Gastrocnemius medialis (tissue), 4 donors: ENCODE data around the gene TRHDE. TPM values are rescaled to one million over a fixed set of nuclear protein-coding genes. Genes with fewer than 3 reads are reported as not detected.

Experiments
- ATAC-seq, 2 donors: fragments of 150-250 bp; one replicate each; pipeline ENCODE4 v1.9.1; 2016
- DNase-seq, 2 donors: peaks; one replicate each; pipeline ENCODE4 v3.0.0-alpha.2; 2019
- H3K27ac ChIP-seq, 4 donors: fragments of 200-600 bp; sonication (generic); 1 replicate in 1 of 4; 2 replicates in 3 of 4; pipeline ENCODE4 v1.5.1; 2016 to 2018; ENCODE audit warnings: mild to moderate bottlenecking in 2 of 4, moderate library complexity in 1 of 4
- H3K27me3 ChIP-seq, 3 donors: fragments of 200-600 bp; sonication (generic) in 2 of 3; 1 replicate in 1 of 3; 2 replicates in 2 of 3; pipeline versions ENCODE4 v1.5.1 to v1.6.0; 2016 to 2019; ENCODE audit warnings: mild to moderate bottlenecking in 1 of 3, moderate library complexity in 1 of 3
- H3K36me3 ChIP-seq, 2 donors: fragments of 200-600 bp; sonication (generic) in 1 of 2; one replicate each; pipeline ENCODE4 v1.5.1; 2017 to 2018
- H3K4me1 ChIP-seq, 2 donors: fragments of 200-600 bp; sonication (generic) in 1 of 2; one replicate each; pipeline ENCODE4 v1.5.1; 2016 to 2017; ENCODE audit warnings: mild to moderate bottlenecking in 2 of 2
- H3K4me3 ChIP-seq, 4 donors: fragments of 200-600 bp; sonication (generic) in 3 of 4; 1 replicate in 1 of 4; 2 replicates in 3 of 4; pipeline ENCODE4 v1.5.1; 2016 to 2019; ENCODE audit warnings: mild to moderate bottlenecking in 2 of 4
- H3K9me3 ChIP-seq, 3 donors: fragments of 200-600 bp; sonication (generic) in 2 of 3; 1 replicate in 1 of 3; 2 replicates in 2 of 3; pipeline ENCODE4 v1.5.1; 2016 to 2019
- CTCF ChIP-seq, 5 experiments: fragments of 450-650 bp in 3 of 5; fragments of 200-600 bp in 2 of 5; sonication (generic) in 2 of 5; IDR thresholded peaks in 4 of 5; conservative IDR thresholded peaks in 1 of 5; 1 replicate in 4 of 5; 2 replicates in 1 of 5; pipeline ENCODE4 v1.5.1; 2016 to 2019; ENCODE audit warnings: antibody characterized with exemption in 5 of 5, mild to moderate bottlenecking in 3 of 5, moderate library complexity in 3 of 5
- POLR2A ChIP-seq, 2 donors: fragments of 450-650 bp; IDR thresholded peaks; one replicate each; pipeline ENCODE4 v1.6.1; 2017; ENCODE audit warnings: antibody characterized with exemption in 2 of 2, mild to moderate bottlenecking in 2 of 2, moderate library complexity in 2 of 2
- in situ Hi-C, 4 donors: fragments of 200-750 bp; cut with MboI; loops; one replicate each; pipeline versions ENCODE4 v1.15.0 to v1.8.0; 2017; ENCODE audit warnings: low sequenced_read_pairs in 4 of 4
- intact Hi-C: fragments of 100-400 bp; cut with DNase I; formaldehyde crosslinking; loops from one replicate; pipeline ENCODE4 v1.15.1; 2023; ENCODE audit warnings: low total_unique reads
- total RNA-seq, 4 donors: library from RNA; depleted of rRNA; stranded (reverse); fragments of >200 nt; gene quantifications; one replicate each; pipeline versions ENCODE4 v1.1.0 to v1.2.3, GENCODE V29; 2016

TRHDE gene
- total RNA-seq, 4 donors from 2014 or later, result 0.17 to 3.4 (median 0.88) TPM

- in situ Hi-C loops (no loop called here), intact Hi-C loops (no loop called here)
- no peak for ATAC-seq
- TF ChIP-seq CTCF (IDR thresholded peaks at IDR 0.05 in 4 of 5, conservative IDR thresholded peaks at IDR 0.05 in 1 of 5) (no peak), POLR2A (IDR thresholded peaks at IDR 0.05) (no peak)
- Histone ChIP-seq H3K27ac (no peak overlapping the region), H3K4me1 (no peaks in the 10 kb centered on the region), H3K36me3 (no peaks in the 10 kb centered on the region), H3K9me3 (no peaks in the 10 kb centered on the region), H3K4me3 (no peak overlapping the region), H3K27me3 (no peaks in the 10 kb centered on the region)
- DNase-seq, result no peak
Observed at GRCh38 chr12:72250346-72250745, 21.8 kb upstream of the TRHDE start.

GRCh38 chr12:72256725-72257124 lies 15.4 kb upstream of the TRHDE start:
- no peak for TF ChIP-seq POLR2A (IDR thresholded peaks at IDR 0.05)
- TF ChIP-seq CTCF (IDR thresholded peaks at IDR 0.05 in 4 of 5, conservative IDR thresholded peaks at IDR 0.05 in 1 of 5), result no peak
- intact Hi-C loops (no loop called here), in situ Hi-C loops (no loop called here)
- DNase-seq, result no peak
- H3K36me3 ChIP-seq, result no peaks in the 10 kb centered on the region
- no peaks in the 10 kb centered on the region for H3K4me1 ChIP-seq
- H3K27me3 ChIP-seq, result no peaks in the 10 kb centered on the region
- H3K27ac ChIP-seq, result no peak overlapping the region
- ATAC-seq, result no peak
- no peaks in the 10 kb centered on the region for H3K9me3 ChIP-seq
- H3K4me3 ChIP-seq, result no peak overlapping the region

- ATAC-seq, result no peak
Observed at GRCh38 chr12:72261885-72262284, 10.3 kb upstream of the TRHDE start.

GRCh38 chr12:72264548-72265175 lies 7.5 kb upstream of the TRHDE start:
- intact Hi-C loops, result no loop called here
- in situ Hi-C loops, result no loop called here
- DNase-seq, result no peak

More at GRCh38 chr12:72261885-72262284, 10.3 kb upstream of the TRHDE start:
- no peak for DNase-seq
- Histone ChIP-seq H3K4me1 (no peaks in the 10 kb centered on the region), H3K36me3 (no peaks in the 10 kb centered on the region), H3K27me3 (no peaks in the 10 kb centered on the region), H3K9me3 (no peaks in the 10 kb centered on the region), H3K27ac (no peak overlapping the region), H3K4me3 (no peak overlapping the region)
- TF ChIP-seq POLR2A (IDR thresholded peaks at IDR 0.05) (no peak), CTCF (IDR thresholded peaks at IDR 0.05 in 4 of 5, conservative IDR thresholded peaks at IDR 0.05 in 1 of 5) (no peak)
- in situ Hi-C loops, result no loop called here
- intact Hi-C loops, result no loop called here

More at GRCh38 chr12:72264548-72265175, 7.5 kb upstream of the TRHDE start:
- ATAC-seq, result no peak
- Histone ChIP-seq H3K27ac (no peak overlapping the region), H3K9me3 (no peaks in the 10 kb centered on the region), H3K36me3 (no peaks in the 10 kb centered on the region), H3K27me3 (peaks cover 0 to under 1% (median under 1%) of the 10 kb centered on the region in 3 donors), H3K4me3 (no peak overlapping the region), H3K4me1 (no peaks in the 10 kb centered on the region)
- TF ChIP-seq POLR2A (IDR thresholded peaks at IDR 0.05), result no peak
- TF ChIP-seq CTCF (IDR thresholded peaks at IDR 0.05 in 4 of 5, conservative IDR thresholded peaks at IDR 0.05 in 1 of 5), result no peak
